IMR-90 (cell line): ENCODE results near the gene RAB18. TPM values are rescaled to one million over a fixed set of nuclear protein-coding genes. Genes with fewer than 3 reads are reported as not detected.

Experiments used
- ATAC-seq: fragments of 200-7000 bp; cut with Tn5 transposase; 2 replicates; pipeline ENCODE4 v1.9.1; 2020; ENCODE audit warnings: low read depth, mild to moderate bottlenecking, moderate library complexity
- BruUV-seq: library from RNA; stranded (reverse); fragments of 400-500 nt; replicated peaks from 2 replicates; lab custom pipeline; 2021; lab: Mats Ljungman, UMichigan
- CTCF ChIA-PET: fragments of 300-600 bp; formaldehyde crosslinking; extraction: SDS; loops from one replicate; lab custom pipeline; 2021; ENCODE audit warnings: antibody characterized with exemption; lab: Yijun Ruan, JAX
- POLR2A ChIA-PET: fragments of 300-600 bp; sonication (Branson Sonifier 250); formaldehyde crosslinking; loops from one replicate; lab custom pipeline; 2022; ENCODE audit warnings: antibody characterized with exemption; ENCODE audit not compliant: unreplicated experiment; lab: Charles Lee
- DNase-seq: peaks from one replicate; pipeline ENCODE4 v3.0.0; 2013
- H2AFZ ChIP-seq: replicated peaks from 2 replicates; pipeline ENCODE3; 2013; ENCODE audit warnings: low read length, mild to moderate bottlenecking; ENCODE audit not compliant: poor library complexity
- H2AK5ac ChIP-seq: 2 replicates; pipeline ENCODE4 v1.6.1; 2013; ENCODE audit warnings: low read depth, low read length, inconsistent platforms
- H2AK9ac ChIP-seq: replicated peaks from 2 replicates; pipeline ENCODE3; 2013; ENCODE audit warnings: mild to moderate bottlenecking, low read depth, low read length, moderate library complexity; ENCODE audit not compliant: poor library complexity
- H2BK120ac ChIP-seq: 2 replicates; pipeline ENCODE4 v1.6.1; 2013; ENCODE audit warnings: low read depth, low read length, inconsistent platforms
- H2BK15ac ChIP-seq: 3 replicates; pipeline ENCODE4 v1.6.1; 2013; ENCODE audit warnings: low read depth, low read length, inconsistent platforms
- H2BK20ac ChIP-seq: 2 replicates; pipeline ENCODE4 v1.6.1; 2013; ENCODE audit warnings: low read depth, mild to moderate bottlenecking, inconsistent platforms, low read length, moderate library complexity
- H2BK5ac ChIP-seq: 2 replicates; pipeline ENCODE4 v1.6.1; 2013; ENCODE audit warnings: mild to moderate bottlenecking, low read depth, low read length, inconsistent platforms; ENCODE audit not compliant: poor library complexity, severe bottlenecking
- H3K14ac ChIP-seq: replicated peaks from 2 replicates; pipeline ENCODE4 v1.6.1; 2013; ENCODE audit warnings: low read depth, low read length, inconsistent platforms
- H3K18ac ChIP-seq: 2 replicates; pipeline ENCODE4 v1.6.1; 2013; ENCODE audit warnings: low read depth, low read length, control low read depth
- H3K23ac ChIP-seq: 2 replicates; pipeline ENCODE4 v1.6.1; 2013; ENCODE audit warnings: low read depth, low read length, inconsistent platforms
- H3K27ac ChIP-seq: 2 replicates; pipeline ENCODE4 v1.5.1; 2013; ENCODE audit warnings: mild to moderate bottlenecking, control low read depth, low read length; ENCODE audit not compliant: insufficient read depth
- H3K27me3 ChIP-seq: 2 replicates; pipeline ENCODE4 v1.6.1; 2013; ENCODE audit warnings: low read length; ENCODE audit not compliant: control insufficient read depth, insufficient read depth
- H3K36me3 ChIP-seq: 2 replicates; pipeline ENCODE4 v1.6.1; 2013; ENCODE audit warnings: low read length, mixed read lengths; ENCODE audit not compliant: control insufficient read depth, insufficient read depth
- H3K4ac ChIP-seq: 2 replicates; pipeline ENCODE4 v1.6.1; 2013; ENCODE audit warnings: low read depth, low read length, inconsistent platforms
- H3K4me1 ChIP-seq: 2 replicates; pipeline ENCODE4 v1.6.1; 2013; ENCODE audit warnings: low read length, mixed read lengths; ENCODE audit not compliant: control insufficient read depth, insufficient read depth
- H3K4me2 ChIP-seq: 2 replicates; pipeline ENCODE4 v1.6.1; 2013; ENCODE audit warnings: low read depth, mild to moderate bottlenecking, control low read depth, low read length, moderate library complexity
- H3K4me3 ChIP-seq: 2 replicates; pipeline ENCODE4 v1.5.1; 2013; ENCODE audit warnings: low read depth, mild to moderate bottlenecking, control low read depth, low read length, moderate library complexity; ENCODE audit not compliant: insufficient read depth
- H3K56ac ChIP-seq: 2 replicates; pipeline ENCODE4 v1.6.1; 2013; ENCODE audit warnings: low read length, inconsistent platforms; ENCODE audit not compliant: insufficient read depth; ENCODE audit errors: extremely low read depth
- H3K79me1 ChIP-seq, 2 experiments: 2 replicates each; pipeline ENCODE4 v1.6.1; 2013; ENCODE audit warnings: low read length in 2 of 2, inconsistent platforms in 1 of 2, low read depth in 1 of 2
- H3K9ac ChIP-seq: 2 replicates; pipeline ENCODE4 v1.6.1; 2013; ENCODE audit warnings: low read depth, low read length, control low read depth
- H3K9me1 ChIP-seq: 2 replicates; pipeline ENCODE4 v1.6.1; 2013; ENCODE audit warnings: low read length, inconsistent platforms; ENCODE audit not compliant: insufficient read depth
- H3K9me3 ChIP-seq: 2 replicates; pipeline ENCODE4 v1.6.1; 2013; ENCODE audit warnings: low read length; ENCODE audit not compliant: control insufficient read depth, insufficient read depth
- H4K20me1 ChIP-seq: 2 replicates; pipeline ENCODE4 v1.6.1; 2013; ENCODE audit warnings: low read length, inconsistent platforms; ENCODE audit not compliant: insufficient read depth
- H4K5ac ChIP-seq: 2 replicates; pipeline ENCODE4 v1.6.1; 2013; ENCODE audit warnings: mild to moderate bottlenecking, low read depth, low read length, control low read depth
- H4K8ac ChIP-seq, 2 experiments: 2 replicates each; pipeline ENCODE4 v1.6.1; 2013; ENCODE audit warnings: low read depth in 2 of 2, low read length in 2 of 2, control low read depth in 1 of 2, inconsistent platforms in 1 of 2
- H4K91ac ChIP-seq: 2 replicates; pipeline ENCODE4 v1.6.1; 2013; ENCODE audit warnings: low read depth, low read length, inconsistent platforms; ENCODE audit not compliant: insufficient read depth
- BHLHE40 ChIP-seq: fragments of 150-350 bp; IDR thresholded peaks from 2 replicates; pipeline ENCODE4 v1.6.1; 2016; ENCODE audit warnings: mild to moderate bottlenecking, low read depth, low read length
- CEBPB ChIP-seq: IDR thresholded peaks from 2 replicates; pipeline ENCODE4 v1.6.1; 2012; ENCODE audit warnings: low read depth, low read length, improper control_type of control experiment
- CHD1 ChIP-seq: IDR thresholded peaks from 2 replicates; pipeline ENCODE4 v1.6.1; 2012; ENCODE audit warnings: low read depth, low read length, improper control_type of control experiment
- CTCF ChIP-seq: conservative IDR thresholded peaks from 2 replicates; pipeline ENCODE4 v1.5.1; 2012; ENCODE audit warnings: mild to moderate bottlenecking, low read depth, low read length, improper control_type of control experiment
- FOS ChIP-seq: fragments of 150-350 bp; IDR thresholded peaks from 2 replicates; pipeline ENCODE4 v1.6.1; 2016; ENCODE audit warnings: low read depth, low read length
- MAFK ChIP-seq: IDR thresholded peaks from 2 replicates; pipeline ENCODE4 v1.6.1; 2012; ENCODE audit warnings: low read depth, low read length, improper control_type of control experiment
- MXI1 ChIP-seq: IDR thresholded peaks from 2 replicates; pipeline ENCODE4 v1.6.1; 2012; ENCODE audit warnings: low read depth, mild to moderate bottlenecking, low read length, moderate library complexity, borderline replicate concordance
- RCOR1 ChIP-seq: IDR thresholded peaks from 2 replicates; pipeline ENCODE4 v1.6.1; 2012; ENCODE audit warnings: mild to moderate bottlenecking, low read length, improper control_type of control experiment; ENCODE audit not compliant: insufficient replicate concordance
- RFX5 ChIP-seq: IDR thresholded peaks from 2 replicates; pipeline ENCODE4 v1.8.0; 2012; ENCODE audit warnings: low read depth, mild to moderate bottlenecking, low read length, moderate library complexity
- SMC3 ChIP-seq: fragments of 150-350 bp; IDR thresholded peaks from 2 replicates; pipeline ENCODE4 v1.6.1; 2016; ENCODE audit warnings: low read depth, mild to moderate bottlenecking, antibody characterized with exemption, low read length, moderate library complexity
- WGBS, 2 experiments: methylation state at CpG; one replicate each; pipeline versions ENCODE4 v1.1.5 to v1.1.7; 2013; ENCODE audit warnings: missing lambda C conversion rate in 2 of 2; ENCODE audit not compliant: insufficient read length in 1 of 2; ENCODE audit errors: extremely low coverage in 2 of 2; 5-methylcytosine and 5-hydroxymethylcytosine counted together
- dilution Hi-C: fragments of 300-500 bp; cut with HindIII; formaldehyde crosslinking; loops from one replicate; pipeline ENCODE4 v1.14.3; 2018; ENCODE audit warnings: low sequenced_read_pairs; ENCODE audit not compliant: unreplicated experiment
- in situ Hi-C: fragments of 300-500 bp; cut with MboI; formaldehyde crosslinking; loops from 3 replicates; pipeline ENCODE4 v1.14.3; 2019; ENCODE audit warnings: low sequenced_read_pairs, inconsistent platforms, mixed read lengths
- intact Hi-C: fragments of 100-400 bp; cut with micrococcal nuclease; formaldehyde crosslinking; loops from 2 replicates; pipeline ENCODE4 v1.10.0; 2022
- polyA plus RNA-seq, 3 experiments: library from polyadenylated mRNA; depleted of rRNA; stranded (reverse); fragments of >200 nt; gene quantifications; 2 replicates each; pipeline ENCODE4 v1.2.3, GENCODE V29; 2012; ENCODE audit warnings: low replicate concordance in 1 of 3
- total RNA-seq: library from RNA; depleted of rRNA; stranded (reverse); fragments of >200 nt; gene quantifications from 2 replicates; pipeline ENCODE4 v1.2.3, GENCODE V29; 2012; rRNA removed

The RAB18 gene
- total and polyA plus RNA-seq, 2 of the 4 experiments (the other 2 are of a cell fraction): 17.6 to 38.8 TPM

DNA sequence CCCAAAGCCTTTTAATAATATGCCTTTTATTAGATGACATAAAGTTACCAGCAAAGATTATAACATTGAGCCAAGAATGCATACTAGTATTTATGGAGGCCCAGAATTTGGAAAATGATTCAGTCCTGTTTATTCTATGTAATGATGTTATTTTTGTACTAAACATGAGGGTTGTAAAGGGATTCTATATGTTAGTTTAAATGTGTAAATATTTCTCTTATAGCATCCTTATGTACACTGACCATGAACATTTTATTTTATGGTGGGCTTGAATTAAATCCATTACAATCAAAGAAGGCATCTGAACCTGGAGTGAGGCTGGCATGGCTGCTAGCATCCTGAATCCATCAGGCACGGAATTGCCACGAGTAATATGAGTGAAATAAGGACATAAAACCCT lies 80.2 kb downstream of the RAB18 start:
- Histone ChIP-seq H4K91ac (no peak overlapping the region), H3K56ac (no peak overlapping the region), H3K27me3 (no peaks in the 10 kb centered on the region), H3K79me1 (no peaks in the 10 kb centered on the region), H2BK120ac (no peak overlapping the region), H3K18ac (no peak overlapping the region), H4K8ac (no peak overlapping the region), H3K9me1 (no peaks in the 10 kb centered on the region), H2BK15ac (no peak overlapping the region), H2AFZ (no peak overlapping the region), H3K4ac (no peak overlapping the region), H2AK5ac (no peak overlapping the region), H3K36me3 (no peaks in the 10 kb centered on the region), H3K9ac (no peak overlapping the region), H3K14ac (no peak overlapping the region), H4K5ac (no peak overlapping the region), H4K20me1 (no peaks in the 10 kb centered on the region), H3K4me2 (no peak overlapping the region), H3K23ac (no peak overlapping the region), H3K9me3 (no peaks in the 10 kb centered on the region), H2BK20ac (no peak overlapping the region), H3K27ac (no peak overlapping the region), H3K4me1 (no peaks in the 10 kb centered on the region), H3K4me3 (no peak overlapping the region), H2BK5ac (no peak overlapping the region), H2AK9ac (no peak overlapping the region)
- intact Hi-C loops: no loop called here
- TF ChIP-seq CHD1 (no peak), RFX5 (no peak), FOS (no peak), MAFK (no peak), MXI1 (no peak), CTCF (no peak), BHLHE40 (no peak), RCOR1 (no peak), SMC3 (no peak), CEBPB (no peak)
- no CpG with 5 or more reads among the region's 2 CpGs for WGBS, 2 experiments
- BruUV-seq: no TSS peak
- ATAC-seq (no peak), DNase-seq (no peak)
- ChIA-PET POLR2A (no interaction called here), CTCF (no interaction called here)
- dilution Hi-C loops: no loop called here
- in situ Hi-C loops: no loop called here

Other genes with a start within 250 kb of the RAB18 start
- 0.28 and 0.36 TPM in 2 replicates for gene MKX, start 241.5 kb downstream of the RAB18 start, total RNA-seq
- gene MKX, start 241.5 kb downstream of the RAB18 start, polyA plus RNA-seq (2012; rRNA removed): 0.10 and 0.11 TPM in 2 replicates